GM19467 (cell line): Measurements from ENCODE around the gene CABP4.
"Not testable (repeated sequence)": the region's sequence is repeated elsewhere in the genome, so short reads cannot be mapped to it uniquely, and the experiment has no call there.

Experiments
- ATAC-seq: cut with Tn5 transposase; IDR thresholded peaks from one replicate; pipeline ENCODE4 v1.9.1; 2021; ENCODE audit warnings: mild to moderate bottlenecking, moderate library complexity; ENCODE audit not compliant: unreplicated experiment

Gene CABP4

DNA sequence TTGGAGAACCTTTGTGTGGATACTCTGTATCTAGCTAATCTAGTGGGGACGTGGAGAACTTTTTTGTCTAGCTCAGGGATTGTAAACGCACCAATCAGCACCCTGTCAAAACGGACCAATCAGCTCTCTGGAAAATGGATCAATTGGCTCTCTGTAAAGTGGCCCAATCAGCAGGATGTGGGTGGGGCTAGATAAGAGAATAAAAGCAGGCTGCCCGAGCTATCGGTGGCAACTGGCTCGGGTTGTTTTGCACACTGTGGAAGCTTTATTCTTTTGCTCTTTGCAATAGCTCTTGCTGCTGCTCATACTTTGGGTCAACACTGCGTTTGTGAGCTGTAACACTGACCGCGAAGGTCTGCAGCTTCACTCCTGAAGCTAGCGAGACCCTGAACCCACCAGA lies 21.5 kb downstream of the CABP4 start:
- not testable (repeated sequence) for ATAC-seq

DNA sequence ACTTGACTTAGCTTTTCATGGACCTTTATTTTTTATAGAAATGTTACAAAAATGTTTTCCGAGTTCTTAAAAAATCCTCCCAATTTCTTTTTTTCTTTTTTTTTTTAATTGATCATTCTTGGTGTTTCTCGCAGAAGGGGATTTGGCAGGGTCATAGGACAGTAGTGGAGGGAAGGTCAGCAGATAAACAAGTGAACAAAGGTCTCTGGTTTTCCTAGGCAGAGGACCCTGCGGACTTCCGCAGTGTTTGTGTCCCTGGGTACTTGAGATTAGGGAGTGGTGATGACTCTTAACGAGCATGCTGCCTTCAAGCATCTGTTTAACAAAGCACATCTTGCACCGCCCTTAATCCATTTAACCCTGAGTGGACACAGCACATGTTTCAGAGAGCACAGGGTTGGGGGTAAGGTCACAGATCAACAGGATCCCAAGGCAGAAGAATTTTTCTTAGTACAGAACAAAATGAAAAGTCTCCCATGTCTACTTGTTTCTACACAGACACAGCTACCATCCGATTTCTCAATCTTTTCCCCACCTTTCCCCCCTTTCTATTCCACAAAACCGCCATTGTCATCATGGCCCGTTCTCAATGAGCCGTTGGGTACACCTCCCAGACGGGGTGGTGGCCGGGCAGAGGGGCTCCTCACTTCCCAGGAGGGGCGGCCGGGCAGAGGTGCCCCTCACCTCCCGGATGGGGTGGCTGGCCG lies 22.3 kb downstream of the CABP4 start:
- not testable (repeated sequence) for ATAC-seq

DNA sequence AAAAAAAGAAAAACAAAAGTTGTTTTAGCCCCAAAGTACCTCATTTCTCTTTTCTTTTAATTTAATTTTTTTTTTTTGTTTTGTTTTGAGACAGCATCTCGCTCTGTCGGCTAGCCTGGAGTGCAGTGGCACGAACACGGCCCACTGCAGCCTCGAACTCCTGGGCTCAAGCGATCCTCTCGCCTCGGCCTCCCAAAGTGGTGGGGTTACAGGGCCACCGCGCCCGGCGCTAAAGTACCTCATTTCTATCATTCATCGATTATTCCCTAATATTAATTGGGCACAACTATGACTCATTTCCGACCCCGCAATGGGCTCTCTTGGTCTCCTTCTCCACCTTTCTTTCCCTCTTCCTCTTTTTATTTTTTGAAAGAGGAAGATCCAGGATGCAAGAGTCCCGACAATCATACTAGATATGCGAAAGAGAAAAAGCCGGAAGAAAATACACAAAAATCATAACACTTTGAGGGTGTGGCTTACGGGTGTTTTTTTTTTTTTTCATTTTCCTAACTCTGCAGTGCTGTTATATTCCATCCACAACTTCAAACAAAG lies 27.2 kb downstream of the CABP4 start:
- no peak for ATAC-seq

DNA sequence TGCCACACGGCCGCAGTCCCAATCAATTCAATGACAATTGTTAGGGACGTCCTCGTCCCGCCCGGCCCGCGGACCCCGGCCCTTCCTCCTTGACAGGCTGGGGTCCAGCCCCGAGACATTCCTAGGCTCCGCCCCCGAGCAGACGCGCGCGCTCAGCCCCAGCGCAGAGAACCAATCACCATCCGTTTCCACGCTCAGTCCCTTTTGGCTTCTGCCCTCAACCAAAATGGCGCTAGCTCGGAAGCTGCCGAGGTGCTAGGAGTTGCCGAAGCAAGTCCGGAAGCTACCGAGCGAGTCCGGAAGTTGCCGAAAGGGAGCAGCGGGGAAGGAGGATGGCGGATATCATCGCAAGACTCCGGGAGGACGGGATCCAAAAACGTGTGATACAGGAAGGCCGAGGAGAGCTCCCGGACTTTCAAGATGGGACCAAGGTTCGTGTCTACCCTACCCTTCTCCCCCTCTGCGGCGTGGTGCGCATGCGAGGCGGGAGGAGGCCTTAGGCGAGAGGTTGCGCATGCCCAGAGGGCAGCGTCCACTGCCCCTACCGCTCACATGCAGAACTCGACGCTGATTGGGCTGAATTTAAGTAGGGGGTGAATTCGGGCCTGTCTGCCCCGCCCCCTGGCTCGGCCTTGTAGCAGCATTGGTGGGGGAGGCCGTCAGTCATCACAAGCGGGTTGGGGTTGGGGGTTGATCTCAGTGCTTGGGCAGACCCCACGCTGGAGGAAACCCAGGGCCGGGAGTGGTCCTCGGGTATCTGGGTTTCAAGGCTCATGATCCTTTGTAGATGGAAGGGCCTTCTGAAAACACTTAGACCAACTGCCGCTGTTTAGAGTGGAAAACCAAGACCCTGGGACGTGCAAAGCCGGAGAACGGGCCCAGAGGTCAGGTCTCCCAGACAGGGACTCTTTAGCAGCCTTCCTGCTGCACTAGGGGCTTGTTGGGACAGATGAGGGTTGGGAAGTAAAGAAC lies 28.0 kb downstream of the CABP4 start, which contains the start of gene AIP:
AIP (plus strand) TSS at position 200 of the 972 bp plus-strand sequence; CDS start at position 333, 133 bp downstream.
- ATAC-seq, result peak; percentile 67

DNA sequence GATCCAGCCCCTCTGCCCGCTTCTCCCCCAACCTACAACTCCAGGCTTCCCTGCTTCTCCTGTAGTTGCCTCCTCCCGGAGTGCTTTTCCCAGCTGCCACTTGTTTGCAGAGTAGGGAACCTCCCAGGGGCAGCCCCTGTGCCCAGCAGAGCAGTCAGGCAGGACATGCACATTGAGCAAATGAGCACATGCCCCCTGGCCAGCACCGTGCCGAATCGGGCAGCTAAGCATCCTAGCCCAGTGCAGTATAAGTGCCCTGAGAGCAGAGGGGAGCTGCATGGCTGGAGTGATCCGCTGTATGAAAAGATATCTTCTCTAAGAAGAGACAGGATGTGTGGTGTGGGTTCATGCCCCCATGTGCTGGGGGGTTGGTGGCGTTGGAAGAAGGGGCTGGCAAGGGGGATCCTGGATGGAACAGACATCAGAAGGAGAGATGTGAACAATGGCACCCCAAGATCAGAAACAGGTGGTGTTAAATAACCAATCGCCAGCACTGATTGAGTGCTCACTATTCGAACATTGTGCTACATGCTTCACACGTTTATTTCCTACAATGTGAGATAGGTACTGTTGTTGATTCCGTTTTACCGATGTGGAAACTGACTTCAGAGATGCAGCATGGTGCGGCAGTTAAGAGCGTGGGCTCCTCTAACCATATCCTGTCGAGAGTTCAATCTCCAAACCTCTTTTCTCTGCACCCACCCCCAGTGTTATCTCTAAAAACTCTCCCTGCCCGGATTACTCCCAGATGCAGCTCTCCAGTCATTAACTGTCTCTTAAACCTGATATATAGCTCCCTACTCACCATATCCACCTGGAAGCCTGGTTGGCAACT lies 28.9 kb downstream of the CABP4 start:
- no peak for ATAC-seq

DNA sequence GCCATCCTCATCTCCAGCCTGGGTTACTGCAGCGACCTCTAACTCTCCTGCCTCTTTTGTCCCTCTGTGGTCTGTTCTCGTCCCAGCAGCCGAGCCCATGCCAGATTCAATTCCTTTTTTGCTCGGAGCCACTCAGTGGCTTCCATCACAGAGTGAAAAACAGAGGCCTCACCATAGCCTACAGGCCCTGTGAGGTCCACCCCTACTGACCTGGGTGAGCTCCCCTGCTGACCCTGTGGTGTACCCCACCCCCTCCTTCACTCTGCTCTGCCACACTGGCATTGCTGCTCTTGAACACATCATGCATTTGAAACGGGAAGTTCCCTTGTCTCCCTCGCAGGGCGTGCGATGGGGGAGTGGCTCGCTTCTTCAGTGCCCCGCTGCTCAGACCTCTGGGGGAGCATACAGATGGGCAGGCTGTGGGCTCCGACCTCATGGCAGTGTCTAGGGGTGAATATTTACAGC lies 29.7 kb downstream of the CABP4 start:
- no peak for ATAC-seq

DNA sequence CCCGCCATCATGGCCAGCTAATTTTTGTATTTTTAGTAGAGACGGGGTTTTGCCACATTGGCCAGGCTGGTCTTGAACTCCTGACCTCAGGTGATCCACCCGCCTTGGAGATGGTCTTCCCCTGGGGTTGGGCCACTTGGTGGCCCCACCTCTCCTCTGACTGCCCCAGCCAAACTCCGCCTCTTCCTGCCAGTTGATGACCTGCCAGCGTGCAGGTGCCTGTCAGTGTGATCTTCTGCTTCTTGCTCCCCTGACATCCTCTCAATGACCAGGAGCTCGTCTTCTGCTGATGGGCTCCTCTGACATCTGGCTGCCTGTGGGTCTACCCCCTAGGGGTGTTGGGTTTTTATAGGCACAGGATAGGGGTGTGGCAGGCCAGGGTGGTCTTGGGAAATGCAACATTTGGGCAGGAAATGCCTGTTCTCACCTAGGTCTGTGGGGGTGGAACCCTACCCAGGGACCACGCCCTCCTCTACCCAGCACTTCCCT lies 30.8 kb downstream of the CABP4 start:
- ATAC-seq, result not testable (repeated sequence)

DNA sequence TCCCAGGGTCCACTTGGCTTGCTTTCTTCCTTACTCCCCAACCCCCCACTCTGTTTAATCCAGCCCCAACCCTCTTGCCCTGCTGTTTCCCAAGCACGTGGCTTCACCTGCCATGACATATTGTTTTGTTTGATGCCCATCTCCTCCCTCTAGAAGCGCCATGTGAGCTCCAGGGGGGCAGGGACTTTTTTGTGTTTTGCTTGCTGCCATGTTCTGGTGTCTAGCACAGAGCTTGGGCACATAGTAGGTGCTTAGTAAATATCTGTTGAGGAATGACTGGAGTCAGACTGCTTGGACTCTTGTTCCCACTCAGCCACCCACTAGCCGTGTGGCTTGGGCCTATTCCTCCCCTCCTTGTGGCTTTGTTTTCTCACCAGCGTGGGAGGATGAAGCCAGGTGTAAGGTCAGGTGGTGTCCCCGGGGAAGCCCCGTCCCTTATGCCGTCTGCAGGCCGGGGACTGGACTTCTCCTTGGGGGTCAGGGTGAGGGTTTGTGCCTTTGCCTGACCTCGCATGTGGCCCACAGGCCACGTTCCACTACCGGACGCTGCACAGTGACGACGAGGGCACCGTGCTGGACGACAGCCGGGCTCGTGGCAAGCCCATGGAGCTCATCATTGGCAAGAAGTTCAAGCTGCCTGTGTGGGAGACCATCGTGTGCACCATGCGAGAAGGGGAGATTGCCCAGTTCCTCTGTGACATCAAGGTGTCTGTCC lies 31.5 kb downstream of the CABP4 start:
- no peak for ATAC-seq

DNA sequence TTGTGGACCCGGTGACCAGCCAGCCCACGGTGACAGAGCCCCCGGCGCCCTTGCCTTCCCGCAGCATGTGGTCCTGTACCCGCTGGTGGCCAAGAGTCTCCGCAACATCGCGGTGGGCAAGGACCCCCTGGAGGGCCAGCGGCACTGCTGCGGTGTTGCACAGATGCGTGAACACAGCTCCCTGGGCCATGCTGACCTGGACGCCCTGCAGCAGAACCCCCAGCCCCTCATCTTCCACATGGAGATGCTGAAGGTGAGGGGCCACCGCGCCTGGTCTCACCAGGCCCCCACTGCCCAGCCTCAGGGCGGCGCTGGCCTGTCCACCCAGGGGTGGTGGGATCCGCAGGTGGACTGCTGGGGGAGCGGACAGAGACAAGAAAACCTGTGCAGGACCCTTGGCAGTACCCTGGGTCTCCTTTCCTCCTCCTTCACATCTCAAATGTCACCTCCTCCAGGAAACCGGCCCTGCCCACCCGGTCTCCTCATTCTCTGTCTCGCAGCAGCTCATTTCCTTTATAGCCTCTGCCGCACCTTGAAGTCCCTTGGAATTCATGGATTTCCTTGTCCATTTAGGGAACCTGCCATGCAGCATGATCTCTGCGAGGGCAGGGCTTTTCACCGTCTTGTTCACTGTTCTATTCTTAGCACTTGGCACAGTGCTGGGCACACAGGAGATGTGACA lies 34.2 kb downstream of the CABP4 start:
- no peak for ATAC-seq

DNA sequence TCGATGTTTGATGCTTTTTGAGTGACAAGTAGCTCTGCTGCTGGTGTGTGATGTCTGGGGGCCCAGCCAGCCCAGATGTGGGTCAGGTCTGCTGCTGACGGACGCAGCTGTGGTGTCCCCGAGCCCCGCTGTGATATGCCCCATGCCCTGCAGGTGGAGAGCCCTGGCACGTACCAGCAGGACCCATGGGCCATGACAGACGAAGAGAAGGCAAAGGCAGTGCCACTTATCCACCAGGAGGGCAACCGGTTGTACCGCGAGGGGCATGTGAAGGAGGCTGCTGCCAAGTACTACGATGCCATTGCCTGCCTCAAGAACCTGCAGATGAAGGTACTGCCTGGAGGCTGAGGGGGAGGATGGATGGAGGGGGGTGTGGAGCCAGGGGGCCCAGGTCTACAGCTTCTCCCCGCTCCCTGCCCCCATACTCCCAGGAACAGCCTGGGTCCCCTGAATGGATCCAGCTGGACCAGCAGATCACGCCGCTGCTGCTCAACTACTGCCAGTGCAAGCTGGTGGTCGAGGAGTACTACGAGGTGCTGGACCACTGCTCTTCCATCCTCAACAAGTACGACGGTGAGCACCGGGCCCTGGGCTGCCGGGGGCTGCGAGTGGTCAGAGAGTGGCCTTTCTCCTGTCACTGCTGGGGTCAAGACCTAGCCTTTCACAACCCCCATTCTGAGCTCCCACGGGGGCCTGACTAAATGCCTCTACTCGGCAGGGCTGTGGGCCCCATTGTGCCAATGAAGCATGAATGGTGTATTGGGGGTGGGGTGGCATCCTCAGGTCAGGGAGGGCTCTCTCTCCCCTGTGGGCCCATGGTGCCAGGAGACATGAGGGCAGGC lies 35.0 kb downstream of the CABP4 start:
- ATAC-seq, result no peak

DNA sequence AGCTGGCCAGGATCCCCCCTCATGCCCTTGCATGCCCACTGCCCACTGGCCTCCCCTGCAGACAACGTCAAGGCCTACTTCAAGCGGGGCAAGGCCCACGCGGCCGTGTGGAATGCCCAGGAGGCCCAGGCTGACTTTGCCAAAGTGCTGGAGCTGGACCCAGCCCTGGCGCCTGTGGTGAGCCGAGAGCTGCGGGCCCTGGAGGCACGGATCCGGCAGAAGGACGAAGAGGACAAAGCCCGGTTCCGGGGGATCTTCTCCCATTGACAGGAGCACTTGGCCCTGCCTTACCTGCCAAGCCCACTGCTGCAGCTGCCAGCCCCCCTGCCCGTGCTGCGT lies 35.5 kb downstream of the CABP4 start:
- ATAC-seq, result no peak

DNA sequence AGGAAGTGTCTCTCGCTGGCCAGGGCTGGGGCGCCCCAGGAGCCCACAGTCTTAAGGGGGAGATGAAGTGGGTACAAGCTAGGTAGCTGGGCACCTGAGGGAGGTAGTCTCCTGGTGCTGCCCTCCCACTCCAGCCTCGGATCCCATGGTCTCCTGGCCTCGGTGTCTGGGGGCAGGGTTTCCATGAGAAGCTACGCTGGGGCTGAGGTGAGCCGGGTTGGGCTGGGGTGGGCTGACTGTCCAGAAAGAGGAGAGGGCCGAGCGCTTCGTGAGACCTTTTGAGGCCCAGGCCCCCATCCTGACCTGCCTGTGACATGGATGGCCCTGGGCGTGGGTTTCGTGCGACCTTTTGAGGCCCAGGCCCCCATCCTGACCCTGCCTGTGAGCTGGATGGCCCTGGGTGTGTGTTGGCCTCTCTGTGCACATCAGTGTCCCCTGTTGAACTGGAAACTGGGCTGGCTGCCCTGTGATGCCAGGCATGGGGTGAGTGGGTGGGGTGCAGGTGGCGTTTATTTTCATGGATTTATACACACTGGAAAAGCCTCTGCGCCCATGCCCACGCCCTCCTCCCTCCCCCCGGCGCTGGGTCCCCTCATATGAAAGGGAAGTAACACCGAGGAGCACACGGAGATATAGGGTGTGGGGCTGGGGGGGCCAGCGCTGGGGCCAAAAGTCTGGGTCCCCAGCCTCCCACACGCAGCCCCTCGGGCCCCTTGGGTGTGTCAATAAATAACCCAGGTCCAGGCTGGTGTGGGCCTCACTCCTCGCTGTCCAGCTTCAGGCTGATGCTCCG lies 36.3 kb downstream of the CABP4 start:
- no peak for ATAC-seq

DNA sequence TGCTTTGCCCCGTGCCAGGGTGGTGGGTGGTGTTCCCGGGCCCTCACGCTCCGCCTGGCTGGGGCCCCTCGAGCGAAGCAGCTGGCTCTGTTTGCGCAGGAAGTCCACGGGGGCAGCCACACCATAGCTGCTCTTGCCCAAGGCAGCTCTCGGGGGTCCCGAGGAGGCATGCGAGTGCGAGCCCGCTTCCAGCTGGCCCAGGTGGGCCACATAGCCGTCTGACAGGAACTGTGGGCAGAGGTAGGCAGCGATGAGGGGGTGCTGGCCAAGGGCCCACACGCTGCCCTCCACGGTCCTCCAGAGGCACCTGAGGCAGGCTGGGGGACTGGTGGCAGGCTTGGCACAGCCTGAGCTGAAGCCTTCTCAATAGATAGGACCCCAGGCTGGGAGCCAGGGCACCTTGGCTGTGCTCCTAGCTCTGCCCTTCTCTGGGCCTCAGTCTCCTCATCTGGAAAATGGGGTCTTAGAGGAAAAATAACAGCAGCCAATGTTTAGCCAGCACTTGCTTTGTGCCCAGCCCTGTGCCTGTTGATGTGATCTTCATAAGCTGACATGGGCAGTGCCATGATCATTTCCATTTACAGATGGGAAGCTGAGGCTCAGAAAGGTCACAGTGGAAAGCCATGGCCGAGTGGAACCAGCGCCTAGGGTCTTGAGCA lies 37.0 kb downstream of the CABP4 start:
- no peak for ATAC-seq

DNA sequence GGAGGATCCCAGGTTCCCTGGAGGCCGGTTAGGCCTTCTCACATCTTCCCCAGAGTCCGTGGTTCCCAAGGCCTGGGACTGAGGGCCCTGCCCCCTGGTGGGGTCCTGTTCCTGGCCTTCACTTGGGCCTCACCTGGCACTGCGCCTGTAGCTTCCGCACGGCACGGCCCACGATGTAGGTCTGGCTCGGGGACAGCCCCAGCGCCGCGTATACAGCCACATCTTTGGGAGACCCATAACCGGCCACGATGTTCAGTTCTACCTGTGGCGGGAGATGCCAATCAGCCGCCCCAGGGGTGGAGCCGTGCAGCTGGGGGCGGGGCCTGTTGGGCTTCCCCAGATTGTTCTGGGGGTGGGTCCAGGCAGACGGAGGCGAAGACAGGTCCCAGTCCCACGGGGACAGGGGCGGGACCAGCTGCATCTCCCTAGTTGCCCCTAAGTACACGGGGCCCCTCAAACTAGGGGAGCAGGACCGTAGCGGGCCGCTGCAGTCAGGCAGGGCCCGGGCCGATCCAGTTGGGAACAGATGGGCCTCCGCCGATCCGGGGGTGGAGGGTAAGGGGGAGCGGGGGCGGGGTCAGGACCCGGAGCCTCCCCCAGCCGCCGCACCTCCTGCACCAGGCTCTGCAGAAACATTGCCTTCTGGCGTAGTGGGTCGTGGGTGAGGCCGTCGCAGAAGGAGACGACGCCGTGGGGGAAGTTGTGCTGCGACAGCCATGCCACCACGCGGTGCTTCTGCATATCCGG lies 37.8 kb downstream of the CABP4 start:
- no peak for ATAC-seq

DNA sequence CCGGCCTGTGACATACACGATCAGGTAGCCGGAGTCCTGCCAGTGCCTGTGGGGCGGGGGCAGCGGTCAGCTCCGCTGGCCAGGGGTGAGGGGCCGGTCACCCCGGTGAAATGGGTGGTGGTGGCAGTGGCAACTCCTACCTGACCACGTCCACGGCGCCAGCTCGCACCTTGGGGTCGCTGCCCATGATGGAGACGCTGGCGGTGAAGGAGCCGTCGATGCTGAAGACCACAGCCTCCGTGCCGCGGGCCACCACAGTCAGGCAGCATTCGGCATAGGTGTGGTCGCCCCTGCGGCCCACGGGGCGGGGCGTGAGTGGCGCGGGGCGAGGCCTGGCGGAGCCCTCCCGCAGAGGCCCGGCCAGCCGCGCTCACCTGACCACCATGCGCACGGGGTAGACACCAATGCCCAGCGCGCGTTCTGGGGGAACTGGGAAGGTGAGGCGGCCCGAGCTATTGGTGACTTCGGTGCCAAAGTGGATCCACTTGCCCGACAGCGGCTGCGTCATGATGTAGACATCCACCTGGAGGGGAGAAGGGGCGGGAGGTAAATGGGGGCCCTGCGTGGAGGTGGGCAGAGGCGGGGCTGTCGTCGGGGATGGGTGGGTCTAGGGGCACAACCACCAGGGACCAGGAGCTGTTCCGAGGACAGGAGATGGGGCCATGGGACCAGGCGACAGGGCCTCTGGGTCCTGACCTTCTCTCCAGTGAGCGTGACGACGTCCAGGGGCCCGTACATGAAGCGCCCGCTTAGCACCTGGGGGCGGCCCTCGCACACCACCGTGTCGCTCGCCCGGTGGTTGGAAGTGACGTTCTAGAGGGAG lies 38.6 kb downstream of the CABP4 start:
- no peak for ATAC-seq
